PC-9 (cell line): ENCODE measurements around the gene CD300E. TPM values are rescaled to one million over a fixed set of nuclear protein-coding genes. Genes with fewer than 3 reads are reported as not detected.

ENCODE experiments used
- Bru-seq: library from RNA; stranded (reverse); fragments of 400-500 nt; gene quantifications from one replicate; lab custom pipeline; 2021; lab: Mats Ljungman, UMichigan
- BruChase-seq, 2 experiments: library from RNA; stranded (reverse); fragments of 400-500 nt; gene quantifications; one replicate each; lab custom pipeline; 2021; lab: Mats Ljungman, UMichigan
- BruUV-seq: library from RNA; stranded (reverse); fragments of 400-500 nt; replicated peaks from 2 replicates; lab custom pipeline; 2021; lab: Mats Ljungman, UMichigan
- CTCF ChIA-PET: fragments of 300-600 bp; sonication (Branson Sonifier 250); formaldehyde crosslinking; loops from one replicate; lab custom pipeline; 2022; ENCODE audit warnings: antibody characterized with exemption; lab: Charles Lee
- POLR2A ChIA-PET: fragments of 300-600 bp; sonication (Branson Sonifier 250); formaldehyde crosslinking; loops from one replicate; lab custom pipeline; 2022; ENCODE audit warnings: antibody characterized with exemption; ENCODE audit not compliant: unreplicated experiment; lab: Charles Lee
- DNase-seq, 2 experiments: peaks; one replicate each; pipeline versions ENCODE4 v3.0.0 to v3.0.0-alpha.2; 2015 to 2022; ENCODE audit warnings: mixed read lengths in 1 of 2
- H2AFZ ChIP-seq: fragments of 200-600 bp; sonication (generic); 2 replicates; pipeline ENCODE4 v1.8.1; 2017; ENCODE audit warnings: antibody characterized with exemption
- H3F3A ChIP-seq: fragments of 200-600 bp; sonication (generic); 2 replicates; pipeline ENCODE4 v1.8.1; 2017; ENCODE audit warnings: antibody characterized with exemption, mild to moderate bottlenecking, low read depth; ENCODE audit not compliant: insufficient read depth
- H3K27ac ChIP-seq: fragments of 200-600 bp; sonication (generic); 2 replicates; pipeline ENCODE4 v1.6.1; 2016; ENCODE audit warnings: mixed run types
- H3K27me3 ChIP-seq: fragments of 200-600 bp; sonication (generic); 2 replicates; pipeline ENCODE4 v1.6.1; 2016; ENCODE audit warnings: low read depth, mixed run types; ENCODE audit not compliant: insufficient read depth
- H3K36me3 ChIP-seq: fragments of 200-600 bp; sonication (generic); 2 replicates; pipeline ENCODE4 v1.6.1; 2016; ENCODE audit warnings: low read depth, mixed run types
- H3K4me1 ChIP-seq: fragments of 200-600 bp; sonication (generic); replicated peaks from 2 replicates; pipeline ENCODE4 v1.6.1; 2016; ENCODE audit warnings: mixed run types; ENCODE audit not compliant: insufficient read depth
- H3K4me2 ChIP-seq: fragments of 200-600 bp; sonication (generic); 2 replicates; pipeline ENCODE4 v1.6.1; 2017; ENCODE audit warnings: mixed run types
- H3K4me3 ChIP-seq: fragments of 200-600 bp; sonication (generic); 2 replicates; pipeline ENCODE4 v1.6.1; 2016; ENCODE audit warnings: mixed run types
- H3K79me2 ChIP-seq: fragments of 200-600 bp; sonication (generic); 2 replicates; pipeline ENCODE4 v1.6.1; 2017; ENCODE audit warnings: low read depth, mixed run types
- H3K9me2 ChIP-seq: fragments of 200-600 bp; sonication (generic); 2 replicates; pipeline ENCODE4 v1.8.1; 2017; ENCODE audit warnings: mild to moderate bottlenecking; ENCODE audit not compliant: insufficient read depth
- H3K9me3 ChIP-seq: fragments of 200-600 bp; sonication (generic); 2 replicates; pipeline ENCODE4 v1.8.1; 2016; ENCODE audit warnings: low read depth; ENCODE audit not compliant: insufficient read depth
- H4K20me1 ChIP-seq: fragments of 200-600 bp; sonication (generic); 2 replicates; pipeline ENCODE4 v1.8.1; 2017; ENCODE audit not compliant: insufficient read depth
- EZH2 ChIP-seq: fragments of 200-600 bp; sonication (generic); IDR thresholded peaks from 2 replicates; pipeline ENCODE4 v1.8.0; 2017; ENCODE audit warnings: antibody characterized with exemption, low read depth
- intact Hi-C: fragments of 100-400 bp; cut with micrococcal nuclease; formaldehyde crosslinking; loops from one replicate; pipeline ENCODE4 v1.10.0; 2022; ENCODE audit not compliant: unreplicated experiment
- long read RNA-seq: library from polyadenylated mRNA; stranded (forward); transcript quantifications from one replicate; pipeline ENCODE4 v2.0.0, GENCODE V29; 2022
- total RNA-seq: library from RNA; stranded (reverse); gene quantifications from 2 replicates; pipeline ENCODE4 v1.2.3, GENCODE V29; 2021
- TF ChIP-seq, protein P1 (sequence below): fragments of 200-600 bp; sonication (generic); conservative IDR thresholded peaks from 2 replicates; pipeline ENCODE4 v1.6.1; 2017; ENCODE audit warnings: mixed run types, antibody characterized with exemption, mild to moderate bottlenecking, moderate library complexity

Gene CD300E, protein sequence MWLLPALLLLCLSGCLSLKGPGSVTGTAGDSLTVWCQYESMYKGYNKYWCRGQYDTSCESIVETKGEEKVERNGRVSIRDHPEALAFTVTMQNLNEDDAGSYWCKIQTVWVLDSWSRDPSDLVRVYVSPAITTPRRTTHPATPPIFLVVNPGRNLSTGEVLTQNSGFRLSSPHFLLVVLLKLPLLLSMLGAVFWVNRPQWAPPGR
- total RNA-seq (not detected in 2 replicates), Bru-seq, nascent RNA (not detected), BruChase-seq, experiment 1, labeled RNA remaining after a 2-hour chase (not detected), BruChase-seq, experiment 2, labeled RNA remaining after a 6-hour chase (not detected)
- long read RNA-seq: 0 reads

DNA sequence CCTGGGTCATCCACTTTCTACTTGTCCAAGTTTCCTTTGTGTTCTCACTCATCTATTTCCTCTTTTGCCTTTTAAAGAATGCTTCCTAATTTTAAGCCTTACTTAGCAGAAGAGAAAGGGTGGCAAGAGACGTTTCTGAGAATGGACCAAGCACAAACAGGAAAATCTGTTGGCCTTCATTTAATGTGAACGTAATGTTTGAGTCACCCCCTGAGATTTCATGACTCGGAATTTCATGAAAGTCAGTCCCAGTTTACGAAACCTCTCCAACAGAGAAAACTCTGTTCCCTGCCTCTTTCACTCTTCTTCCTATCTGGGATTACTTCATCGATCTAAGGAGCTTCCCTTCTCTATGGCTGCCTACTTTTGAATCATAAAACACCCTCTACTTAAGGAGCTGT, at the start of gene CD300E:
Gene CD300E (minus strand): TSS at position 46 of the 401 bp plus-strand sequence. CDS start 117 bp downstream, outside the sequence.
- H3K27me3 ChIP-seq: peaks cover 91% of the 10 kb centered on the region
- no peak within 1 kb of the TSS for H3K27ac ChIP-seq
- H3F3A ChIP-seq: no peaks in the 10 kb centered on the region
- DNase-seq: no peak
- H3K9me2 ChIP-seq: no peaks in the 10 kb centered on the region
- no peak within 1 kb of the TSS for H3K4me3 ChIP-seq
- no peaks in the 10 kb centered on the region for H3K36me3 ChIP-seq
- ChIA-PET CTCF (no interaction called here), POLR2A (no interaction called here)
- H3K79me2 ChIP-seq: no peaks in the 10 kb centered on the region
- BruUV-seq: no TSS peak
- H3K4me2 ChIP-seq: no peak within 1 kb of the TSS
- no peaks in the 10 kb centered on the region for H3K4me1 ChIP-seq
- no peak within 1 kb of the TSS for H2AFZ ChIP-seq
- H3K9me3 ChIP-seq: no peaks in the 10 kb centered on the region
- no peaks in the 10 kb centered on the region for H4K20me1 ChIP-seq
- TF ChIP-seq EZH2: no peak
- TF ChIP-seq, protein P1, sequence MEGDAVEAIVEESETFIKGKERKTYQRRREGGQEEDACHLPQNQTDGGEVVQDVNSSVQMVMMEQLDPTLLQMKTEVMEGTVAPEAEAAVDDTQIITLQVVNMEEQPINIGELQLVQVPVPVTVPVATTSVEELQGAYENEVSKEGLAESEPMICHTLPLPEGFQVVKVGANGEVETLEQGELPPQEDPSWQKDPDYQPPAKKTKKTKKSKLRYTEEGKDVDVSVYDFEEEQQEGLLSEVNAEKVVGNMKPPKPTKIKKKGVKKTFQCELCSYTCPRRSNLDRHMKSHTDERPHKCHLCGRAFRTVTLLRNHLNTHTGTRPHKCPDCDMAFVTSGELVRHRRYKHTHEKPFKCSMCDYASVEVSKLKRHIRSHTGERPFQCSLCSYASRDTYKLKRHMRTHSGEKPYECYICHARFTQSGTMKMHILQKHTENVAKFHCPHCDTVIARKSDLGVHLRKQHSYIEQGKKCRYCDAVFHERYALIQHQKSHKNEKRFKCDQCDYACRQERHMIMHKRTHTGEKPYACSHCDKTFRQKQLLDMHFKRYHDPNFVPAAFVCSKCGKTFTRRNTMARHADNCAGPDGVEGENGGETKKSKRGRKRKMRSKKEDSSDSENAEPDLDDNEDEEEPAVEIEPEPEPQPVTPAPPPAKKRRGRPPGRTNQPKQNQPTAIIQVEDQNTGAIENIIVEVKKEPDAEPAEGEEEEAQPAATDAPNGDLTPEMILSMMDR: no peak
- intact Hi-C loops: no loop called here

- no peak for DNase-seq
- no peaks in the 10 kb centered on the region for H3F3A ChIP-seq
- intact Hi-C loops: no loop called here
- no peaks in the 10 kb centered on the region for H3K79me2 ChIP-seq
- no peak for TF ChIP-seq EZH2
- TF ChIP-seq, protein P1: no peak
- H3K9me3 ChIP-seq: no peaks in the 10 kb centered on the region
- no peak overlapping the region for H3K27ac ChIP-seq
- peaks cover 91% of the 10 kb centered on the region for H3K27me3 ChIP-seq
- no peaks in the 10 kb centered on the region for H3K9me2 ChIP-seq
- H3K4me3 ChIP-seq: no peak overlapping the region
- H2AFZ ChIP-seq: no peak overlapping the region
- H3K4me1 ChIP-seq: no peaks in the 10 kb centered on the region
- BruUV-seq: no TSS peak
- H4K20me1 ChIP-seq: 0 out of 2 replicates have a peak, but pooled peaks cover 4% of the 10 kb centered on the region
- H3K36me3 ChIP-seq: no peaks in the 10 kb centered on the region
- CTCF ChIA-PET: no interaction called here
- POLR2A ChIA-PET: no interaction called here
- no peak overlapping the region for H3K4me2 ChIP-seq
These were observed 47.7 kb upstream of the CD300E start for GRCh38 chr17:74671031-74671771.

GRCh38 chr17:74670329-74670728, 46.8 kb upstream of the CD300E start:
- no peak for DNase-seq
- H3K4me2 ChIP-seq: no peak overlapping the region
- TF ChIP-seq EZH2: no peak
- TF ChIP-seq, protein P1: no peak
- H2AFZ ChIP-seq: no peak overlapping the region
- H3K27me3 ChIP-seq: peaks cover 90% of the 10 kb centered on the region
- no peaks in the 10 kb centered on the region for H3K9me2 ChIP-seq
- H3K79me2 ChIP-seq: no peaks in the 10 kb centered on the region
- H3K4me3 ChIP-seq: no peak overlapping the region
- H3K4me1 ChIP-seq: no peaks in the 10 kb centered on the region
- intact Hi-C loops: no loop called here
- 0 out of 2 replicates have a peak, but pooled peaks cover 4% of the 10 kb centered on the region for H4K20me1 ChIP-seq
- H3K27ac ChIP-seq: no peak overlapping the region
- H3K36me3 ChIP-seq: no peaks in the 10 kb centered on the region
- ChIA-PET POLR2A (no interaction called here), CTCF (no interaction called here)
- no peaks in the 10 kb centered on the region for H3F3A ChIP-seq
- no TSS peak for BruUV-seq
- no peaks in the 10 kb centered on the region for H3K9me3 ChIP-seq
